ENCODE results near the gene RANGRF. TPM values are rescaled to one million over a fixed set of nuclear protein-coding genes. Genes with fewer than 3 reads are reported as not detected.

Gene RANGRF
- total RNA-seq, 1 donor from 2014 or later = 19.8 TPM

- no peak for TF ChIP-seq CTCF (IDR thresholded peaks at IDR 0.05)
- no peaks in the 10 kb centered on the region for H3K27me3 Mint-ChIP-seq (ENCODE audit: low read depth)
- H3K4me1 Mint-ChIP-seq (ENCODE audit: low read depth) = no peaks in the 10 kb centered on the region
- no peak overlapping the region for H3K27ac Mint-ChIP-seq (ENCODE audit: unreplicated experiment)
- no peaks in the 10 kb centered on the region for H3K36me3 Mint-ChIP-seq (ENCODE audit: low read depth)
- DNase-seq (ENCODE audit: low spot score) = no peak
- no peak overlapping the region for H3K4me3 Mint-ChIP-seq (ENCODE audit: unreplicated experiment)
- H3K9me3 Mint-ChIP-seq (ENCODE audit: low read depth) = no peaks in the 10 kb centered on the region
These were observed 44.2 kb downstream of the RANGRF start for GRCh38 chr17:8332688-8333087.

GRCh38 chr17:8333281-8333680 is 44.8 kb downstream of the RANGRF start:
- Mint-ChIP-seq H3K4me3 (ENCODE audit: unreplicated experiment) (no peak overlapping the region), H3K4me1 (ENCODE audit: low read depth) (no peaks in the 10 kb centered on the region), H3K27me3 (ENCODE audit: low read depth) (no peaks in the 10 kb centered on the region), H3K9me3 (ENCODE audit: low read depth) (no peaks in the 10 kb centered on the region), H3K27ac (ENCODE audit: unreplicated experiment) (no peak overlapping the region), H3K36me3 (ENCODE audit: low read depth) (no peaks in the 10 kb centered on the region)
- DNase-seq (ENCODE audit: low spot score) = no peak
- no peak for TF ChIP-seq CTCF (IDR thresholded peaks at IDR 0.05)

GRCh38 chr17:8337802-8338752 is 49.6 kb downstream of the RANGRF start:
- no peak for DNase-seq (ENCODE audit: low spot score)
- H3K36me3 Mint-ChIP-seq (ENCODE audit: low read depth) = no peaks in the 10 kb centered on the region
- H3K27ac Mint-ChIP-seq (ENCODE audit: unreplicated experiment) = no peak overlapping the region

GRCh38 chr17:8338753-8339140 is 50.3 kb downstream of the RANGRF start:
- Mint-ChIP-seq H3K36me3 (ENCODE audit: low read depth) (no peaks in the 10 kb centered on the region), H3K4me1 (ENCODE audit: low read depth) (no peaks in the 10 kb centered on the region), H3K27ac (ENCODE audit: unreplicated experiment) (no peak overlapping the region), H3K9me3 (ENCODE audit: low read depth) (no peaks in the 10 kb centered on the region), H3K4me3 (ENCODE audit: unreplicated experiment) (no peak overlapping the region), H3K27me3 (ENCODE audit: low read depth) (no peaks in the 10 kb centered on the region)
- no peak for TF ChIP-seq CTCF (IDR thresholded peaks at IDR 0.05)
- no peak for DNase-seq (ENCODE audit: low spot score)

More at GRCh38 chr17:8337802-8338752, 49.6 kb downstream of the RANGRF start:
- no peaks in the 10 kb centered on the region for H3K27me3 Mint-ChIP-seq (ENCODE audit: low read depth)
- H3K4me3 Mint-ChIP-seq (ENCODE audit: unreplicated experiment) = no peak overlapping the region
- H3K9me3 Mint-ChIP-seq (ENCODE audit: low read depth) = no peaks in the 10 kb centered on the region
- no peaks in the 10 kb centered on the region for H3K4me1 Mint-ChIP-seq (ENCODE audit: low read depth)
- no peak for TF ChIP-seq CTCF (IDR thresholded peaks at IDR 0.05)

- Mint-ChIP-seq H3K4me1 (ENCODE audit: low read depth) (no peaks in the 10 kb centered on the region), H3K36me3 (ENCODE audit: low read depth) (no peaks in the 10 kb centered on the region), H3K27me3 (ENCODE audit: low read depth) (no peaks in the 10 kb centered on the region), H3K9me3 (ENCODE audit: low read depth) (no peaks in the 10 kb centered on the region), H3K27ac (ENCODE audit: unreplicated experiment) (no peak within 1 kb of the TSS), H3K4me3 (ENCODE audit: unreplicated experiment) (no peak within 1 kb of the TSS)
- DNase-seq (ENCODE audit: low spot score) = no peak
- TF ChIP-seq CTCF (IDR thresholded peaks at IDR 0.05) = no peak
These were observed 51.1 kb downstream of the RANGRF start, which contains the start of gene ODF4 for GRCh38 chr17:8339540-8339939. ODF4 (plus strand) TSS chr17:8339840; CDS start chr17:8340052, 212 bp downstream.

Other genes with a start within 250 kb of the RANGRF start
- not detected in 3 replicates for gene ALOX15B, start 249.6 kb upstream of the RANGRF start, total RNA-seq
- gene ALOX12B, start 201.0 kb upstream of the RANGRF start, total RNA-seq = 0.17 TPM in 1 of 3 replicates, not detected in the others
- 0.12 to 0.13 TPM (median 0.12 TPM) in 3 replicates for gene ALOXE3, start 170.2 kb upstream of the RANGRF start, total RNA-seq
- 0.51 to 1.5 TPM (median 0.70 TPM) in 3 replicates for gene HES7, start 164.6 kb upstream of the RANGRF start, total RNA-seq
- gene PER1, start 136.3 kb upstream of the RANGRF start, total RNA-seq = 68.0 to 87.6 TPM (median 75.9 TPM) in 3 replicates
- 45.4 to 58.1 TPM (median 46.7 TPM) in 3 replicates for gene VAMP2, start 125.7 kb upstream of the RANGRF start, total RNA-seq
- 7.8 to 12.1 TPM (median 8.4 TPM) in 3 replicates for gene TMEM107, start 112.3 kb upstream of the RANGRF start, total RNA-seq
- gene BORCS6, start 98.5 kb upstream of the RANGRF start, total RNA-seq = 5.5 to 8.6 TPM (median 8.2 TPM) in 3 replicates
- 8.6 to 14.1 TPM (median 8.9 TPM) in 3 replicates for gene AURKB, start 78.1 kb upstream of the RANGRF start, total RNA-seq
- gene CTC1, start 40.6 kb upstream of the RANGRF start, total RNA-seq = 19.9 to 28.7 TPM (median 22.1 TPM) in 3 replicates
- 30.2 to 52.1 TPM (median 32.7 TPM) in 3 replicates for gene PFAS, start 39.4 kb upstream of the RANGRF start, total RNA-seq
- gene SLC25A35, start 6.7 kb downstream of the RANGRF start, total RNA-seq = 4.2 to 8.4 TPM (median 5.5 TPM) in 3 replicates
- gene ARHGEF15, start 21.6 kb downstream of the RANGRF start, total RNA-seq = not detected in 3 replicates
- not detected in 3 replicates for gene ODF4, start 51.2 kb downstream of the RANGRF start, total RNA-seq
- 1,065 to 1,130 TPM (median 1,086 TPM) in 3 replicates for gene RPL26, start 94.5 kb downstream of the RANGRF start, total RNA-seq
- gene RNF222, start 109.2 kb downstream of the RANGRF start, total RNA-seq = not detected in 3 replicates
- 112 to 120 TPM (median 115 TPM) in 3 replicates for gene NDEL1, start 147.2 kb downstream of the RANGRF start, total RNA-seq